ENCODE results near the gene PTPRD.

Gene PTPRD

GRCh38 chr9:8539681-8540197 lies 2073.1 kb downstream of the PTPRD start:
- TF ChIP-seq CTCF (conservative IDR thresholded peaks at IDR 0.05; ENCODE audit: low read length) (no peak), EZH2phosphoT487 (IDR thresholded peaks at IDR 0.05; ENCODE audit: borderline replicate concordance) (no peak)
- H4K20me1 ChIP-seq (ENCODE audit: insufficient read depth, low read length, poor library complexity, severe bottlenecking) = no peaks in the 10 kb centered on the region
- H3K4me2 ChIP-seq (ENCODE audit: low read depth, low read length, poor library complexity, severe bottlenecking) = no peak overlapping the region
- H3F3A ChIP-seq (ENCODE audit: low read depth) = no peaks in the 10 kb centered on the region; the same call in 1 of the 2 replicates
- H3K27me3 ChIP-seq (ENCODE audit: insufficient read depth, low read length, poor library complexity, severe bottlenecking) = no peaks in the 10 kb centered on the region
- no peak overlapping the region for H2AFZ ChIP-seq (ENCODE audit: low read length)
- H3K9me2 ChIP-seq (replicated peaks; ENCODE audit: low read depth, low read length) = no peaks in the 10 kb centered on the region
- H3K9me3 ChIP-seq (ENCODE audit: insufficient read depth, low read depth, low read length) = no peaks in the 10 kb centered on the region
- peaks cover 9% of the 10 kb centered on the region; the same call in 1 of the 2 replicates for H3K79me2 ChIP-seq (ENCODE audit: insufficient read depth, low read length)
- no peaks in the 10 kb centered on the region for H3K4me1 ChIP-seq (ENCODE audit: insufficient read depth, low read length, poor library complexity, severe bottlenecking)
- no peaks in the 10 kb centered on the region; the same call in 1 of the 2 replicates for H3K36me3 ChIP-seq (ENCODE audit: insufficient read depth, low read length)
- no peak overlapping the region for H3K4me3 ChIP-seq (ENCODE audit: low read length, poor library complexity, severe bottlenecking)
- no peak overlapping the region for H3K9ac ChIP-seq (ENCODE audit: low read depth, low read length, poor library complexity, severe bottlenecking)

GRCh38 chr9:8536845-8537244 lies 2076.0 kb downstream of the PTPRD start:
- TF ChIP-seq CTCF (conservative IDR thresholded peaks at IDR 0.05; ENCODE audit: low read length) (no peak), EZH2phosphoT487 (IDR thresholded peaks at IDR 0.05; ENCODE audit: borderline replicate concordance) (no peak)
- Histone ChIP-seq H2AFZ (ENCODE audit: low read length) (no peak overlapping the region), H3K9ac (ENCODE audit: low read depth, low read length, poor library complexity, severe bottlenecking) (no peak overlapping the region), H3K27me3 (ENCODE audit: insufficient read depth, low read length, poor library complexity, severe bottlenecking) (no peaks in the 10 kb centered on the region), H3K36me3 (ENCODE audit: insufficient read depth, low read length) (0 out of 2 replicates have a peak, but pooled peaks cover 5% of the 10 kb centered on the region), H4K20me1 (ENCODE audit: insufficient read depth, low read length, poor library complexity, severe bottlenecking) (no peaks in the 10 kb centered on the region), H3K9me2 (replicated peaks; ENCODE audit: low read depth, low read length) (no peaks in the 10 kb centered on the region), H3K9me3 (ENCODE audit: insufficient read depth, low read depth, low read length) (no peaks in the 10 kb centered on the region), H3K4me1 (ENCODE audit: insufficient read depth, low read length, poor library complexity, severe bottlenecking) (peaks cover 14% of the 10 kb centered on the region), H3K79me2 (ENCODE audit: insufficient read depth, low read length) (peaks cover 10% of the 10 kb centered on the region; the same call in 1 of the 2 replicates), H3K4me2 (ENCODE audit: low read depth, low read length, poor library complexity, severe bottlenecking) (no peak overlapping the region), H3F3A (ENCODE audit: low read depth) (no peaks in the 10 kb centered on the region; the same call in 1 of the 2 replicates), H3K4me3 (ENCODE audit: low read length, poor library complexity, severe bottlenecking) (no peak overlapping the region)

- Histone ChIP-seq H3F3A (ENCODE audit: low read depth) (no peaks in the 10 kb centered on the region; the same call in 1 of the 2 replicates), H4K20me1 (ENCODE audit: insufficient read depth, low read length, poor library complexity, severe bottlenecking) (no peaks in the 10 kb centered on the region), H3K36me3 (ENCODE audit: insufficient read depth, low read length) (0 out of 2 replicates have a peak, but pooled peaks cover 5% of the 10 kb centered on the region), H3K27me3 (ENCODE audit: insufficient read depth, low read length, poor library complexity, severe bottlenecking) (no peaks in the 10 kb centered on the region), H3K4me2 (ENCODE audit: low read depth, low read length, poor library complexity, severe bottlenecking) (no peak overlapping the region), H3K4me1 (ENCODE audit: insufficient read depth, low read length, poor library complexity, severe bottlenecking) (peaks cover 14% of the 10 kb centered on the region), H3K9me3 (ENCODE audit: insufficient read depth, low read depth, low read length) (no peaks in the 10 kb centered on the region), H3K9ac (ENCODE audit: low read depth, low read length, poor library complexity, severe bottlenecking) (no peak overlapping the region), H2AFZ (ENCODE audit: low read length) (no peak overlapping the region), H3K9me2 (replicated peaks; ENCODE audit: low read depth, low read length) (no peaks in the 10 kb centered on the region), H3K4me3 (ENCODE audit: low read length, poor library complexity, severe bottlenecking) (no peak overlapping the region), H3K79me2 (ENCODE audit: insufficient read depth, low read length) (peaks cover 9% of the 10 kb centered on the region; the same call in 1 of the 2 replicates)
- TF ChIP-seq EZH2phosphoT487 (IDR thresholded peaks at IDR 0.05; ENCODE audit: borderline replicate concordance) = no peak
- TF ChIP-seq CTCF (conservative IDR thresholded peaks at IDR 0.05; ENCODE audit: low read length) = no peak
These were observed 2078.0 kb downstream of the PTPRD start for GRCh38 chr9:8534828-8535227.

Data from Loucy (cell line).